ENCODE measurements around the gene ZDHHC21. TPM values are rescaled to one million over a fixed set of nuclear protein-coding genes. Genes with fewer than 3 reads are reported as not detected.

Gene ZDHHC21
- total and polyA plus RNA-seq, 2 of the 8 experiments (the other 6 are each of a cell fraction or from before 2014, with no cell fraction given) = 1.9 to 6.0 TPM

DNA sequence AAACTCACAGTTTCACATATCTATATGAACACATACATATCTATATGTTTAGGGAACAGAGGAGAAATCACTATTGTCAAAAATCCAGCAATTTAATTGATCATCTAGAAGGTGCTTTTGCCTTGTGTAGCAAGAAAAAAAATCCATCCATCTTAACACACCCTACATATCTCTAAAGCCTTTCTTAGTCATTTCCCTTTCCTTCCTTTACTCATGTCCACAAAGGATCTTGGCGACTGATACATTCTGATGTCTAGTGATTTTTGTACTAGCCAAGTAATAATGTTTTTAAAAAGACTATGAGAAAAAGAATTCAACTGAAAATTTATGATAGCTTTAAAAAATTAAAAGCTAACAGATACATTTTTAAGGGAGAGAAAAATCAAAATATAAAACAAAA is 22.5 kb downstream of the ZDHHC21 start:
- DNase-seq (ENCODE audit: low read depth in 1 of 2, low spot score in 2 of 2) (no peak), FAIRE-seq (no peak)
- H3K4me1 ChIP-seq (replicated peaks in 1 of 4; ENCODE audit: control insufficient read depth in 3 of 4, insufficient read depth in 4 of 4, low read length in 3 of 4) = no peaks in the 10 kb centered on the region
- no peak overlapping the region for H3K4me3 ChIP-seq (ENCODE audit: extremely low read depth in 1 of 4, insufficient read depth in 2 of 4, low read depth in 3 of 4, low read length in 4 of 4)
- no peak overlapping the region for H3K4ac ChIP-seq (replicated peaks; ENCODE audit: insufficient read length, low read depth, low read length)
- no peak overlapping the region for H3K56ac ChIP-seq (replicated peaks; ENCODE audit: insufficient read length, low read depth, low read length)
- no peaks in the 10 kb centered on the region for H3K27me3 ChIP-seq (replicated peaks in 1 of 4; ENCODE audit: control insufficient read depth in 3 of 4, extremely low read depth in 1 of 4, insufficient read depth in 3 of 4, low read length in 3 of 4)
- H4K20me1 ChIP-seq (replicated peaks in 1 of 2; ENCODE audit: control insufficient read depth in 1 of 2, insufficient read depth in 2 of 2, low read length in 2 of 2) = no peaks in the 10 kb centered on the region
- no peak overlapping the region for H3K27ac ChIP-seq (ENCODE audit: low read depth, low read length)
- H3K4me2 ChIP-seq (ENCODE audit: insufficient read depth in 1 of 2, low read depth in 2 of 2, low read length in 2 of 2) = no peak overlapping the region
- no peaks in the 10 kb centered on the region for H3K79me1 ChIP-seq (ENCODE audit: low read depth, low read length)
- H3K18ac ChIP-seq (ENCODE audit: extremely low read depth, low read length) = no peak overlapping the region
- TF ChIP-seq SUZ12 (IDR thresholded peaks at IDR 0.05; ENCODE audit: low read length) (no peak), SP4 (IDR thresholded peaks at IDR 0.05; ENCODE audit: low read length) (no peak), CTBP2 (IDR thresholded peaks at IDR 0.05; ENCODE audit: borderline replicate concordance, insufficient read depth, insufficient read length, low read length) (no peak), EGR1 (IDR thresholded peaks at IDR 0.05; ENCODE audit: borderline replicate concordance, low read depth, low read length) (no peak), CHD1 (IDR thresholded peaks at IDR 0.05; ENCODE audit: low read depth, low read length) (no peak), TBP (IDR thresholded peaks at IDR 0.05; ENCODE audit: low read depth, low read length) (no peak), CHD2 (IDR thresholded peaks at IDR 0.05; ENCODE audit: low read length) (no peak), POU5F1 (IDR thresholded peaks at IDR 0.05; ENCODE audit: low read depth, low read length) (no peak), POLR2AphosphoS5 (IDR thresholded peaks at IDR 0.05; ENCODE audit: low read depth, low read length) (no peak), RXRA (IDR thresholded peaks at IDR 0.05; ENCODE audit: insufficient read depth, low read depth, low read length) (no peak), CBX5 (IDR thresholded peaks at IDR 0.05; ENCODE audit: low read depth, low read length) (no peak)
- TF ChIP-seq, protein P1, sequence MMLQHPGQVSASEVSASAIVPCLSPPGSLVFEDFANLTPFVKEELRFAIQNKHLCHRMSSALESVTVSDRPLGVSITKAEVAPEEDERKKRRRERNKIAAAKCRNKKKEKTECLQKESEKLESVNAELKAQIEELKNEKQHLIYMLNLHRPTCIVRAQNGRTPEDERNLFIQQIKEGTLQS (IDR thresholded peaks at IDR 0.05; ENCODE audit: insufficient read depth, low read depth, low read length) = no peak
- TF ChIP-seq, protein P2, sequence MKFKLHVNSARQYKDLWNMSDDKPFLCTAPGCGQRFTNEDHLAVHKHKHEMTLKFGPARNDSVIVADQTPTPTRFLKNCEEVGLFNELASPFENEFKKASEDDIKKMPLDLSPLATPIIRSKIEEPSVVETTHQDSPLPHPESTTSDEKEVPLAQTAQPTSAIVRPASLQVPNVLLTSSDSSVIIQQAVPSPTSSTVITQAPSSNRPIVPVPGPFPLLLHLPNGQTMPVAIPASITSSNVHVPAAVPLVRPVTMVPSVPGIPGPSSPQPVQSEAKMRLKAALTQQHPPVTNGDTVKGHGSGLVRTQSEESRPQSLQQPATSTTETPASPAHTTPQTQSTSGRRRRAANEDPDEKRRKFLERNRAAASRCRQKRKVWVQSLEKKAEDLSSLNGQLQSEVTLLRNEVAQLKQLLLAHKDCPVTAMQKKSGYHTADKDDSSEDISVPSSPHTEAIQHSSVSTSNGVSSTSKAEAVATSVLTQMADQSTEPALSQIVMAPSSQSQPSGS (IDR thresholded peaks at IDR 0.05; ENCODE audit: low read length) = no peak
- no peak overlapping the region for H4K91ac ChIP-seq (replicated peaks; ENCODE audit: insufficient read length, low read length)
- no peak overlapping the region for H2AFZ ChIP-seq (ENCODE audit: low read length)
- no peak overlapping the region for H4K5ac ChIP-seq (ENCODE audit: insufficient read length, low read depth, low read length)
- no peaks in the 10 kb centered on the region for H3K79me2 ChIP-seq (ENCODE audit: control insufficient read depth in 1 of 2, insufficient read depth in 2 of 2, low read length in 2 of 2)
- H3K23me2 ChIP-seq (ENCODE audit: low read depth, low read length) = no peaks in the 10 kb centered on the region
- no peak overlapping the region for H3K9ac ChIP-seq (replicated peaks in 1 of 4; ENCODE audit: extremely low read depth in 1 of 4, low read depth in 3 of 4, low read length in 3 of 4)
- no peak overlapping the region for H4K8ac ChIP-seq (ENCODE audit: extremely low read depth, insufficient read depth, low read length)
- H2AK5ac ChIP-seq (ENCODE audit: low read depth, low read length) = no peak overlapping the region
- POLR2A ChIA-PET (ENCODE audit: partially characterized antibody) = no interaction called here
- H2BK12ac ChIP-seq (ENCODE audit: low read depth, low read length) = no peak overlapping the region
- no peak overlapping the region for H3K14ac ChIP-seq (ENCODE audit: insufficient read length)
- no peak overlapping the region for H2BK15ac ChIP-seq (ENCODE audit: low read length)
- no peaks in the 10 kb centered on the region for H3K9me3 ChIP-seq (ENCODE audit: insufficient read depth in 2 of 2, low read depth in 1 of 2, low read length in 1 of 2)
- H2BK20ac ChIP-seq (ENCODE audit: low read length) = no peak overlapping the region
- H3K36me3 ChIP-seq (ENCODE audit: control insufficient read depth in 2 of 4, insufficient read depth in 4 of 4, low read length in 3 of 4) = peaks cover 0 to 2% (median 0%) of the 10 kb centered on the region in 4 experiments; a peak in 1 of 8 replicates
- H2BK120ac ChIP-seq (replicated peaks; ENCODE audit: low read depth, low read length) = no peak overlapping the region
- H2BK5ac ChIP-seq (ENCODE audit: low read depth, low read length) = no peak overlapping the region
- H3K23ac ChIP-seq (ENCODE audit: insufficient read length) = no peak overlapping the region
- CTCF ChIA-PET (ENCODE audit: partially characterized antibody) = interaction anchor here (0.6 to 1.3 kb wide), 2 partner anchors 9 to 139 kb away, joined by 3 to 4 read pairs; no protein-coding TSS in a partner anchor
- WGBS, 2 experiments (ENCODE audit: extremely low coverage in 1 of 2, insufficient coverage in 1 of 2, insufficient read length in 1 of 2, insufficient replicate concordance in 2 of 2, low coverage in 1 of 2, low lambda C conversion rate in 2 of 2, missing lambda C conversion rate in 1 of 2) = 6% methylated on average over 1 of the region's 1 CpG; no CpG with 5 or more reads in 1 of the 2 experiments
